RWPE2 (cell line): ENCODE data around the gene CLMN.

Experiments used
- ATAC-seq: fragments of 200-7000 bp; cut with Tn5 transposase; 3 replicates; pipeline ENCODE4 v1.9.1; 2021; ENCODE audit warnings: low read depth
- DNase-seq: peaks from one replicate; pipeline ENCODE4 v3.0.0-alpha.2; 2020; ENCODE audit warnings: low spot score
- H3K27ac ChIP-seq: fragments of 450-650 bp; 2 replicates; pipeline ENCODE4 v1.5.1; 2017; ENCODE audit warnings: mild to moderate bottlenecking; ENCODE audit not compliant: poor library complexity, severe bottlenecking
- H3K27me3 ChIP-seq: fragments of 250-450 bp; sonication (Bioruptor Pico); 2 replicates; pipeline ENCODE4 v1.5.1; 2021; ENCODE audit warnings: mild to moderate bottlenecking, moderate library complexity; ENCODE audit not compliant: insufficient read depth, poor library complexity, severe bottlenecking
- H3K36me3 ChIP-seq: fragments of 250-450 bp; sonication (Bioruptor Pico); 2 replicates; pipeline ENCODE4 v1.5.1; 2020; ENCODE audit warnings: low read depth, mild to moderate bottlenecking, moderate library complexity
- H3K4me1 ChIP-seq: fragments of 250-450 bp; sonication (Bioruptor Pico); 2 replicates; pipeline ENCODE4 v1.5.1; 2021; ENCODE audit warnings: mild to moderate bottlenecking, moderate library complexity; ENCODE audit not compliant: insufficient read depth, poor library complexity, severe bottlenecking
- H3K4me3 ChIP-seq: fragments of 250-450 bp; sonication (Bioruptor Pico); 2 replicates; pipeline ENCODE4 v1.5.1; 2021; ENCODE audit warnings: mild to moderate bottlenecking, moderate library complexity; ENCODE audit not compliant: severe bottlenecking
- H3K9me3 ChIP-seq: fragments of 250-450 bp; sonication (Bioruptor Pico); 2 replicates; pipeline ENCODE4 v1.5.1; 2021; ENCODE audit warnings: mild to moderate bottlenecking, moderate library complexity; ENCODE audit not compliant: severe bottlenecking
- TF ChIP-seq, protein P1 (sequence below): fragments of 450-650 bp; IDR thresholded peaks from one replicate; pipeline ENCODE4 v1.5.1; 2017; ENCODE audit warnings: mild to moderate bottlenecking, moderate library complexity; ENCODE audit not compliant: poor library complexity, severe bottlenecking

The CLMN gene

DNA sequence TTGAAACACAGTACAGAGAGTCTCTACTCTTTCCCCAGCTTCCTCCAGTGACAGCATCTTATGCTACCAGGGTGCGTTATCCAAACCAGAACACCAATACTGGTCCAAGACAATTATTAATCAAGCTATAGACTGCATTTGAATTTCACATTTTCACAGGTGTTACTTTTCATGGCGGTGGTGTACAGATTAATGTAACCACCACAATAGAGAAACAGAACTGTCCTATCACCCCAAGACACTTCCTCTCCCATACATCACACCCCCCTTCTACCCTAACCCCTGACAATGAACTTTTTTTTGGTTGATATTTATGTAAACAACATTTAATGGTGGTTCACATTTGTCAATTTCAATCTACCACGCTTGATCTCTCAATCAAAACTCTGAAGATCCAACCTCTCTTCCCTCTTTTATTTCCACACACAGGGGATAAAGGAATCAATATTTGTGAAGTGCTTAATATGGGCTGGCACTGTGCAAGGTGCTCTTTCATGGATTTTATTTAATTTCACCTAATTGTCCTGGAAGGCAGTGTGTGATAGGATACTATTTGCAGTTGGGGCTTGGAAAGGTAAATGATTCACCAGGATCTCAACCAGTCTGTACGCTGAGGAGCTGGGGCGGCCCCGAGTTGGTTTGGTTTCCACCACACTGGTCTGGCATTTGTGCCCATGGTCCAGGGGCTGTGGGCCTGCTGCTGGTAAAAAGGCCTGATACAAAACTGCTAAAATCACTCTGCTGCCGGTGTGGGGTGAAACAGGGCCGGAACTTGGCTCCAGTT lies 107.8 kb downstream of the CLMN start:
- Histone ChIP-seq H3K27me3 (no peaks in the 10 kb centered on the region), H3K27ac (no peak overlapping the region), H3K9me3 (no peaks in the 10 kb centered on the region), H3K4me1 (no peaks in the 10 kb centered on the region), H3K4me3 (no peak overlapping the region), H3K36me3 (no peaks in the 10 kb centered on the region; the same call in 1 of the 2 replicates)
- ATAC-seq = no peak
- DNase-seq = no peak
- TF ChIP-seq, protein P1, sequence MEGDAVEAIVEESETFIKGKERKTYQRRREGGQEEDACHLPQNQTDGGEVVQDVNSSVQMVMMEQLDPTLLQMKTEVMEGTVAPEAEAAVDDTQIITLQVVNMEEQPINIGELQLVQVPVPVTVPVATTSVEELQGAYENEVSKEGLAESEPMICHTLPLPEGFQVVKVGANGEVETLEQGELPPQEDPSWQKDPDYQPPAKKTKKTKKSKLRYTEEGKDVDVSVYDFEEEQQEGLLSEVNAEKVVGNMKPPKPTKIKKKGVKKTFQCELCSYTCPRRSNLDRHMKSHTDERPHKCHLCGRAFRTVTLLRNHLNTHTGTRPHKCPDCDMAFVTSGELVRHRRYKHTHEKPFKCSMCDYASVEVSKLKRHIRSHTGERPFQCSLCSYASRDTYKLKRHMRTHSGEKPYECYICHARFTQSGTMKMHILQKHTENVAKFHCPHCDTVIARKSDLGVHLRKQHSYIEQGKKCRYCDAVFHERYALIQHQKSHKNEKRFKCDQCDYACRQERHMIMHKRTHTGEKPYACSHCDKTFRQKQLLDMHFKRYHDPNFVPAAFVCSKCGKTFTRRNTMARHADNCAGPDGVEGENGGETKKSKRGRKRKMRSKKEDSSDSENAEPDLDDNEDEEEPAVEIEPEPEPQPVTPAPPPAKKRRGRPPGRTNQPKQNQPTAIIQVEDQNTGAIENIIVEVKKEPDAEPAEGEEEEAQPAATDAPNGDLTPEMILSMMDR = no peak

DNA sequence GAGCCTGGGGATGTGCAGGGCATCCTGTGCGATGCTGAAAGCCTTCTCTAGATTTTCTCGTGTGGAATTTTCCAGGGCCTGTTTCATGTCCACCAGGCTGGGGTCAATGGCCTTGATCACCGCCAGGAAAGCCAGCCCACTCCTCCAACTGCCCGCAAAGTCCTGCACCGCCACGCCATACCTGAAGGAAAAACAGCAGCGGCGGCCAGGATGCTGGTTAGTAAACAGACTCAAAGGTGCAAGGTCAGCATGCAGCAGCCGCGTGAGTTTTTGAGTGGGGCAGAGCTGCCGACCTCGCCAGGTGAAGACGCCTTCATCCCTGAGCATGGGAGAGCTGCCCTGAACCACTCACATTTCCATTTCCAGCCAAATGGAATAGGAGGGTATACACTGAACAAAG lies 109.0 kb downstream of the CLMN start:
- Histone ChIP-seq H3K27ac (no peak overlapping the region), H3K9me3 (no peaks in the 10 kb centered on the region), H3K36me3 (no peaks in the 10 kb centered on the region; the same call in 1 of the 2 replicates), H3K27me3 (no peaks in the 10 kb centered on the region), H3K4me3 (no peak overlapping the region), H3K4me1 (no peaks in the 10 kb centered on the region)
- DNase-seq (no peak), ATAC-seq (no peak)
- TF ChIP-seq, protein P1 = no peak

DNA sequence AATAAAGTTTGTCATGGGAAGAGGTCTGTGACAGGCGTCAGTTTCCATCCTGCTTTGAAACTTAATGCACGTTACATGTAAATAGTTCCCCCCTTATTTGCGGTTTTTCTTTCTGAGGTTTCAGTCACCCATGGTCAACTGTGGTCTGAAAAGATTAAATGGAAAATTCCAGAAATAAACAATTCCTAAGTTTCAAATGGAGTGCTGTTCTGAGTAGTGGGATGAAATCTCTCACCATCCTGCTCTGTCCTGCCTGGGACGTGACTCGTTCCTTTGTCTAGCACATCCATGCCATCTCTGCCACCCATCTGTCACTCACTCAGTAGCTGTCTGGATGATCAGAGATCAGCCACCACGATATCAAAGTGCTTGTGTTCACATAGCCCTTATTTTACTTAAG lies 111.1 kb downstream of the CLMN start:
- Histone ChIP-seq H3K4me3 (no peak overlapping the region), H3K36me3 (peaks cover 10% of the 10 kb centered on the region; the same call in 1 of the 2 replicates), H3K4me1 (no peaks in the 10 kb centered on the region), H3K27me3 (no peaks in the 10 kb centered on the region), H3K27ac (no peak overlapping the region), H3K9me3 (peaks cover 2% of the 10 kb centered on the region)
- DNase-seq (no peak), ATAC-seq (no peak)
- TF ChIP-seq, protein P1 = no peak

DNA sequence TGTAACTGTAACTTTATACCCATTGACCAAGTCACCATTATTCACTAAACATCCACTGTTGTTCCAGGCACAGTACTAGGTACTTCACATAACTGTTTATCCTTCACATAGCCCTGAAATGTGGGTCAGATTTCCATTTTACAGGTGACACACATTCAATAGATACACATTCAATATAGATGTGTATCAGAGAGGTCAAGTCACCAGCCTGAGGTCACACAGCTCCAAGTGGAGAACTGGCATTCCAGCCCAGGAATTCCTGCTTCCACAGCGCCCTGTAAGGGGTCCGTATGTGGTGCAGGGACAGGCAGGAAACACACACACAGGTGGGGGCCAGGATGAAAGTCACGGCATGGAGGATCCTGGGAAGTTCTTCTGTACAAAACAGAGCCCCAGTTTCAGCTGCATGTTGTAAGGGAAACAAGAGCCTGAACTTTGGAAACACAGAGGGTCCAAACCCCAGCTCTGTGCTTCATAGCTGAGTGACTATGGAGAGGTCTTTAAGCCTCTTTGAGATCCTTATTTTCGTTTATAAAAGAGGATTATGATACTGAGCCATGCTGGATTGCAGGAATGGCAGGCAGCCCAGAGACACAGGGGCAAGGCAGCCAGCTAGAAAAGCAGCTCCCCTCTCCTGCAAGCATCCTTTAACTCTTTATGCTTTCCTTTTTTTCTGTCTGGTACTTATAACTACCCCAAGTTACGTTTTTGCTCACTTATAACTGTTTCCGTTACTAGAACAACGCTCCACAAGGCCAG lies 112.1 kb downstream of the CLMN start:
- H3K9me3 ChIP-seq = peaks cover 2% of the 10 kb centered on the region
- H3K4me3 ChIP-seq = no peak overlapping the region
- TF ChIP-seq, protein P1 = no peak
- no peaks in the 10 kb centered on the region for H3K4me1 ChIP-seq
- H3K27me3 ChIP-seq = no peaks in the 10 kb centered on the region
- ATAC-seq (no peak), DNase-seq (no peak)
- H3K27ac ChIP-seq = no peak overlapping the region
- H3K36me3 ChIP-seq = peaks cover 15% of the 10 kb centered on the region; the same call in 1 of the 2 replicates
